Ureter (tissue), 1 donor: ENCODE measurements around the gene DST. TPM values are rescaled to one million over a fixed set of nuclear protein-coding genes. Genes with fewer than 3 reads are reported as not detected.
A peak's percentile ranks its signal among the peaks of the same experiment; 100 is the strongest.
"Not testable (repeated sequence)": the region's sequence is repeated elsewhere in the genome, so short reads cannot be mapped to it uniquely, and the experiment has no call there.

Source experiments
- DNase-seq: peaks from one replicate; pipeline ENCODE4 v3.0.0-alpha.2; 2020; ENCODE audit warnings: low spot score
- total RNA-seq: library from RNA; stranded (reverse); gene quantifications from one replicate; pipeline ENCODE4 v1.2.4, GENCODE V29; 2023
- donor health status: DM: yes; HTN: yes; CAD: no.

The DST gene
- total RNA-seq, 1 donor from 2014 or later, result 367 TPM

DNA sequence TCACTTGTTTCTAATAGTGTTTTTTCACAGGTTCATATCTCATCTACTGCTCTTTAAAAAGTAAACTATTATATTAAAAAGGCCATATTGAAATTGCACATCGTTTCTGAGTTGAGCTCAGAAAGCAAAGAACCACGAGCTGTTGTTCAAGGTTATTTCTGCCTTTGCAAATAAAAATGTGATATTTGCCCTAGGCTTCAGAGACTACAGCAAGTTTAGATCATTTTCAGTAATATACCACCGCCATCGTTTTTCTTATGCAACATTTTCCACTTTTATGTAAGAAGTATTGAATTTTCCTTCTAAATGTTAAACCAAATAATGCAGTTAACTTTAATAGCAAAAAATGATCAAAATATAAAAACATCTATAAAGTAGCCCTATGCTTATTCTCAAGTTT, 71.1 kb downstream of the DST start:
- DNase-seq, result no peak

DNA sequence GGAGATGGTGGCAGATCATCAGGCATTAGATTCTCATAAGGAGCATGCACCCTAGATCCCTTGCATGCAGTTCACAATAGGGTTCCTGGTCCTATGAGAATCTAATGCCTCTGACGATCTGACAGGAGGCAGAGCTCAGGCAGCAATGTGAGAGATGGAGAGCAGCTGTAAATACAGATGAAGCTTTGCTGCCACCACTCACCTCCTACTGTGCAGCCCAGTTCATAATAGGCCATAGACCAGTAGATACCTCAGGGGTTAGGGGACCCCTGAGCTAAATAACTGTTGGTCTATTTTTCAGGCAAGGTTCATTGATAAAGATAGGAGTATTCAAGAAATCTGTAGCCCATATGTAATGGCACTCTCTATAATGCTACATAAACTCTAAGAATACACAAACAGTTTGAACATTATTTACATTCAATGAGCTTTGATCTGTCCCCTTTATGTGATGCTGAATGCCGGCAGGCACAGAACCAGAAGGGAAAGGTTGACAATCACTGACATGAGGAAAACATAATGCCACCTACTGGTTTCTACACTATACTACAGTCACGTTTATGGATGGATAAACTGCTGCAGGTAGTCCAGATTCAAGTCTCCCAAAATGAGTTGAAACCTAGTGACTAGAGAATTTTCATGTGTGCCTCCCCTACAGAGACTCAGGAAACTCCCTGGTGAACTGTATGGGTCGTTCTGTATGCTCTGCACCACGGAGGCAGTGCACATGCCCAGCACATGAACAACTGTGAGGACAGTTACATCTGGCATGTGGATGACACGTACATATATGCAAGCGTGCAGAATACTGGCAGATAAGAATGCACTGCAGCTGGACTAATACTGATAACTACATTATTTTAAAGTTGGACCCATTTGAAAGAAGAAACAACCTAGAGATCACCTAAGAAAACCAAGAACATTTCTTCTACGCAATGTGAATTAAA, 72.0 kb downstream of the DST start:
- DNase-seq, result no peak

DNA sequence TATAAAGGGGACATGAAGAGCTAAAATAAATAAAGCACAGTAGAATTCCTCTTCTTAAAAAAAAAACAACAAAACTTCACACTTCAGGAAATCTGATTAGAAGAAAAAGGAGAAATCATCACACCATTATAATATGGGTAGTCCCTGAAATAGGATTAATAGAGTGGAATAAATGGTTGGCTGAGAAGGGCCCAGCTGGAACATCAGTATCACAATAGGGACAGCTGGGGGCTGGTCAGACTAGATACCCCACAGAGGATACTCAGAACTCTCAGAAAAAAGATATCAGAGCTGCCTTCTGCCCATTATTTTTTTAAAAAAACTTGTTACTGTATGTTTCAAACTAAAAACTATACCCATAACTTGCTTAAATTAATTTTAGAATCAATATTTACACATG, 75.2 kb downstream of the DST start:
- no peak for DNase-seq

DNA sequence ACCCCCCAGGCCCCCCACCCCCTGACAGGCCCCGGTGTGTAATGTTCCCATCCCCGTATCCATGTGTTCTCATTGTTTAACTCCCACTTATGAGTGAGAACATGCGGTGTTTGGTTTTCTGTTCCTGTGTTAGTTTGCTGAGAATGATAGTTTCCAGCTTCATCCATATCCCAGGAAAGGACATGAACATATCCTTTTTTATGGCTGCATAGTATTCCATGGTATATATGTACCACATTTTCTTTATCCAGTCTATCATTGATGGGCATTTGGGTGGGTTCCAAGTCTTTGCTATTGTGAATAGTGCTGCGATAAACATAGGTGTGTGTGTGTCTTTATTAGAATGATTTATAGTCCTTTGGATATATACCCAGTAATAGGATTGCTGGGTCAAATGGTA, 80.0 kb downstream of the DST start:
- DNase-seq, result not testable (repeated sequence)

DNA sequence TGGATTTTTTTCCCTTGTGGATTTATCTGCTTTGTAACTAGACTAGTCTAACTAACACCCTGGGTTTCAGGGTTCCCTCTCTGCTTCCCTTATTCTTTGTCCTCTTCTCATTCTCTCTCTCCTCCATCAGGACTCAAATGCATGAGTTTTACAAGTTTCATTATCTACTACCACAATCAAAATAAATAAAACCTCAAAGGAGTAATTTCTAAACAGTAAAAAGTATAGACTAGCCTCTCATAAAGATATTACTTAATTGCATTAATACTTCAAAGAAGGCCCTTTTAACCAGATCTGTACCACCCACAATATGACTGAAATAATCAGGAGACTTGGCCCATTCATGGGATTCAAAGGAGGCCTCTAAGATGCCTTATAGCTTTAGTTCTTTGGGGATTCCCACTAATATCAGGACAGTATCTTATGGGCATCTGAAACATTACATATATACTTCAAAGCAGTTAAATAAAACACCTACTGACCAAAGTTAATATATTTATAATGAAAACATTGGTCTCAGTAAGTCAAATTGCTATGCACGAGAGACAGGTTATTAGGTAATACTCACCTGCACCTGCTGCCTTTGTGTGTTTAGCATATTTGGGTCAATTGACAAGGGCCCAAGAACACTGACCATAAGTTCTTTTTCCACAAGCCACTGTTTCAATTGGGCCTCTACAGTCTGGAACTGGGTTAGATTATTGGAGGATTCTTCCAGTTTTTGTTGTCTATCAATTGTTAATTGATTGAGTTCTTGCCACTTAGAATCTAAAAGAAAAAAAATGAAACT, 85.7 kb downstream of the DST start:
- DNase-seq, result no peak

DNA sequence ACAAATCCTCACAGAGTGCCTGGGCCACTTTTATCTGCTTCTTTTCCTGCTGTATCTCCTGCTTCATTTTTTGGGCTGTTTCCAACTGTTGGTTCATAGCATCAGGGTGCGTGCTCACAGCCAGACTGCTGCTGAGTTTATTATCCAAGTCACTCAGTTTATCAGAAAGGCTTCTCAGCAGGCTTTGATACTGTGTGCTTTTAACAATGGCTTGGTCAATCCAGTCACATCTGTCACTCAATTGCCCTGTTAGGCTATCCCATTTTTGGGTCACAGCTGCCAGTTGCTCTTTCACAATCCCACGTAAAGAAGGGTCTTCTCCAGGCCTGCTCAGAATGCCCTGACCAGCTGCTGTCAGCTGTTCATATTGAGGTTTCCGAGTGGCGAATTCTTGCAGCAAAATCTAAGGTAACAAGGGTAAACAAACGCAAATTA, 87.2 kb downstream of the DST start:
- no peak for DNase-seq

DNA sequence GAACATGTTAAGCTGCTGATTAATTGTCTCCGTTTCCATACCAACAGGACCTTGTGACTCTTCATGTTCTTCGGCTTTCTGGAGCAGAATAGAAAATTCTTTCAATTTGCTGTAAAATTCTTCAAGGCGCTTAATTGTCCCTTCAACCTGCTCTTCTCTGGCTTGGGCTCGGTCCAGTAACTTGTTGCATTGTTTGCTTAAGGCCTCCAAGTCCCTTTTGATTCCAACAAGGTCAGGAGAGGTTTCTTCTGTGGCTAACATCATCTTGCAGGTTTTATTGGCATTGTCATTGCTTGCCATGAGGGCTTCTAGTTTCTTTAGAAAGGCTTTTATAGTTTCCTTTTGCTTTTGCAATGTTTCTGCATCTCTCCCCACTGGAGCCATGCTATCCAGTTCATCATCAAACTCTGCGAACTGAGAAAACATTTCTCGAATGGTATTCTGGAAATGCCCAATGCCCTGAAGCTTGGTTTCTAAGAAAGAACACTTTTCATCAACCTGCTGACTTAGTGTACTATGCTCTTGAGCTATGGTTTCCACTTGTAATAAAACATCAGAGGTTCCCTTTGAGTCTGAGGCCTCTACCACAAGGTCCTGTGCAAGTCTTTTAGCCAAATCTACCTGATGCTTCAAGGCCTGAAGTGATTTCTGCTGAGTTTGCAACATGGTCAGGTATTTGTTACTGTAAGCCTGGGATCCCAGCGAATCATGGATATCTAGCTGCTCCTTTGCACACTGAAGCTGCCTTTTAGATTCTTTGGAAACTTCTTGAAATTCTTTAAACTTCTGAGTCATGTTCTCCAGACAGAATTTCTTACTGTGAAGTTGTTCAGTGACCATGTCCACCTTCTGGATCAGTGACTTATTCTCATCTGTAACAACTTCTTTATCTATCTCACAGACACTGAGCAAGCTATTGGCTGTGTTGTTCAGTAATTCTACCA, 90.2 kb downstream of the DST start:
- no peak for DNase-seq

DNA sequence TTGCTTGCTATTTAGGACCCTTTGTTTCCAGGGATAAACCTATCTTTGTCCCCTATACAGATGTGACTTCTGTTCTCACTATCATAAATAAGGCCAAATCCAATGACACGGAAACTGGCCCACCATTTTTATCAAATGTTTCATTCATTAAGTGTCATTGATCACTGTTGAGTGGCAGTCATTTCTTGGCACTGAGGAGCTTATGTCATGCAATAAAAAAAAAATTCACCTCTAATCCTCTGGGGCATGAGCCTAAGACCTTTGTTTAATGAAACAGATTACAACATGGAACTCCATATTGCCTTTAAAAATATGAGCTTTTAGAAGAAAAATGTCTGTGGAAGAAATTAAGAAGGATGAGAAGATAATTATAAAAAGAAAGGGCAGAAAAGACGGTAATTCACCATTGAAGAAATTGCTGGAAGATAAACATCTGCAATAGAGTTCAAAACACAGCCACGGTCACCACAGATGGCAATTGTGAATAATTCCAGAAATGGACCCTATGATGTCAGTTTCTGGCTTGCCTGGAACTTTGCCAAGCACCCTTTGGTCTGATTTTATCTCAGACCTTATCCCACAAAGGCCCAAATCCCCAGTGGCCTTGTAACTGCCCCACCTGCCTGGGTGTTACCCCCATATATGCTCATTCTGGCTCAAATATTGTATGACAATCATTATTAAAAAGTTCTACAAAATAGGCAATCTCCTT, 91.1 kb downstream of the DST start:
- no peak for DNase-seq

DNA sequence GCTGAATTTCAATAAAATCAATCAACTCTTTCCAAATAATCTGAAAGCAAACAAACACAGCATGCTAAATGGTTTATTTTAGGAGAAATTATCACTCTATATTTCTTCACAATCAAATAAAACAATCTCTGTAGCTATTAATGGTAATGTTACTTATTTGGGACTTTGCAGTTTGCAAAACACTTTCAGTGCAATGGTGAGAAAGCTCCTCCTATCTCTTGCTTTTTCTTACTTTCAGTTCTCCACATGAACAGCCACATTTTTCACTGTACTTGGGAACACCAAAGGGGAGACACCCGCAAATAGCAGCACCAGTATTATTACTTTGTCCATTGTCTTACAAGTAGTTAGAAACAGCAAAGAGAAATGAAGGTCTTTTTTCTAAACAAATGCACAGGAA, 92.4 kb downstream of the DST start:
- no peak for DNase-seq

DNA sequence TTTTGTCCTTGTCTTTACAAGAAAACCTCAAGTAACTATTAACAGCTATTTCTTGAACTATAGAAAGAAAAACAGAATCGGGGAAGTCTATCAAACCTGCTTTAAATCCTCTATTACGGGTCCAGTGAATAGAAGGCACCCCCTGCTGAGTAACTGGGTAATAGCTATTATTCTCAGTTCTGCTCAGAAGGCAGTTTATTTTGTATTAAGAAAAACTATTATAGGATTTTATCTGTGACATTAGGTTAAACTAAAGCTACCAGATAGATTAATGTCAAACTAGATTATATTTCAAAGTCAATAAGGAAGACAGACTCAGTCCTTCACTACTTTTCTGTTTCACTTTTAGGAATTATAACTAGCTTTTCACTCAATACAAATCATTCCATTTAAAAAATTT, 93.7 kb downstream of the DST start:
- DNase-seq, result no peak

DNA sequence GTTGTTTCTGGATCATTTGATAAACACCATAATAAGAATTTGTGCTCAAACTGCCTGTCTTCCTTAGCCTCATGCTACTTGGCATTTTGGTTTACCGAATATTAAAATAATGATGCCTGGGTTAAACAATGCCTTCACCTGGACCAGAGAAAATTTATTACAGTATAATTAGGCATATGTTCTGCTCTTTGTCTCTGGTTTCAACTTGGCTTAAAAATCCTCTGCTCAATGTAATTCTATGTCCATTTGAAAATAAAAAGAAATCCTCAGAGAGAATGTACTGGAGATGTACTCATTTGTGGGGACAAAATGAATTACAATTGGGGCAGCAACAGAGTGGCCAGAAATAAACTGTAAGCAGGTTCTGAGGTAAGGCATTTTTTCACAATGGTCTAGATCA, 95.0 kb downstream of the DST start:
- DNase-seq, result no peak

DNA sequence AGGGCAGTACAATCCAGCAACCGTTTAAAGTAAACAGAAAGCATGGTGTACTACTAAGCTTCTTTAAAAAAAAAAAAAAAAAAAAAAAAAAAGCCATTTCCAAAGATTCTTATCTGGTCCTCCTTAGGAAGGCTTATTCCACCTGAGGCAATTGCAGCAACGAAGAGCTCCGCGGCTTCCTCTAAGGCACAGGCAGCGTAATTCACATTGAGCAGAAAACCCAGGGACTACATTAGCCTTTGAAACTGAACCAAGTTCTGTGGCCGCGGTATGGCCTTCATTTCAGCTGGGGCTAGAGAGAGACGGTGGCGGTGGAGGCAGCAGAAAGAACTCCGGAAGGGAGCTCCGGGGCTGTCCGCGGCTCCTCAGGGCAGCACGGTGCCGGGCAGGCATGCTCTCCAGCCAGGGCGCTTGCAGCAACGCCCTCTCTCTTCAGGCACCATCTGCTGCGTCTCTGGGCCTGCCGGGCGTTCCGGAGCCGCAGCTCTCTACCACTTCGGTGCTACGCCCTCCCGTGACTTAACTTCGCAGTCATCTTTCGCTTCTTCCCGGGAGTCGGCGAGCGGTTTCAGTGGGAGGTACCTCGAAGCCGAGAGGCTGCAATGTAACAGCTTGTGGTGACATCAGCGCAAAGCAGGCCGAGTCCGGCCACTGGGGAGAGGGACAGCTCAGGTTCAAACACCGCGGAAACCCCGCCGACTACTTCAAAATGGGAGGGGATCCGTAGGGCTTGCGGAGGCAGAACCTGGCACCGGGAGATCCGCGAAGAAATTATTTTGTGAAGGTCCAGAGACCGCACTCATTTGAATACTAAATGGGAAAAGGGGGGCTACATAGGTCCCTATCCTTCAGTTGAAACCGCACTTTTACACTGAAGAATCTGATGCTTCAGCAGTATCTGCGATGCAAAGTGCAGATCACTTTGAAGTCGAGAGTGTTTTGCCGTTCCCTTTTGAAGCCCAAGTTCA, 100.0 kb downstream of the DST start:
- peak; percentile 93 for DNase-seq

DNA sequence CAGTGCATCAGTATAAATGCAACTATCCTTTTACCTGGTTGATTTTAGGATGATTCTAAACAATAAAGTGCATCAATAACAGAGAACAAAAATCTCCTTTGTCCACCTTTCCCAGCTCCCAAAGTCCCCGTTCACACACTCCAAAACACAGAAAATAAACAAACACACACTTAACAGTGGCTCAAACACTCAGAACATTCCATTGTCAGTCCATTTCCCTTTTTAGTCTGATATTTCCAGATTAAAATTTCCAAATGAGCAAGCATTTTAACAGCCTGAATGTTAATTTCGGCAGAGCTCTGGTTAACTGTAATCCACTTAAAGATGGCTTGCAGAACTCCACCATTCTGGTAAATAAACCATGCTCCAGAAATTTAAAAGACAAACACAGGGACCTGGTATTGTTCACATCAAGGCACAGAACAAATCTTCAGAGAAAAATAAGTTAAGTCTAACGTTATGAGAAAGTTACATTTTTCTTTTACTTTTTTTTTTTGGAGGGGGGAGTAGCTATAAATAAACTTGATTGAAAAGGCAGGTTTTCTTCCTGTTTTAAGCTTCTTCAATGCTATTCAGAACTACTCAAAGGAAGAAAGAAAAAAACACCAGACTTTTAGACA, 100.8 kb downstream of the DST start:
- DNase-seq, result no peak

DNA sequence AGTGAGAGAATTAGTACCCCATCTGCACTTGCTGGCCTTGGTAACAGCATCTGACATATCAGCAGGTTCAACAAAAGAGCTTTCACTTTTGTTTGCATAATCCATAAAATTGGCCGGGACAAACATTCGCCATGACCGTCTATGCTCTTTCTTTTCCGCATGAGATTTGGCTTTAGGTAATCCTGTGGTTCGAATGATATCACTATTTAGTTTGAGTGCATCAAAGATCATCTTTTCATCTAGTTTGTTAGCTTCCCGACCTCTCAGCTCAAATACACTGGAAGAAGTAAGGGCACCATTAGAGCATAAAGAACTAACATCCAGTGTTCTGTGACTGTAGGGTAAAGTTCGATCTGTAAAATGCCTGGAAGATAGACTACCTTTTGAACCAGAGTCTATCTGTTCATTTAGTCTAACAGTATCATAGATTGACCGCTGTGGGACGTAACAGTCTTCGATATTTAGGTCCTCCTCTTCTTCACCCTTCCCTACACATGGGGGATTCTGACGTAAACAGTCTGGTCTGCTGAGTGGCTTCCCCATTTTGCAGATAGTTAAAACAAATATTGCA, 101.6 kb downstream of the DST start:
- no peak for DNase-seq

DNA sequence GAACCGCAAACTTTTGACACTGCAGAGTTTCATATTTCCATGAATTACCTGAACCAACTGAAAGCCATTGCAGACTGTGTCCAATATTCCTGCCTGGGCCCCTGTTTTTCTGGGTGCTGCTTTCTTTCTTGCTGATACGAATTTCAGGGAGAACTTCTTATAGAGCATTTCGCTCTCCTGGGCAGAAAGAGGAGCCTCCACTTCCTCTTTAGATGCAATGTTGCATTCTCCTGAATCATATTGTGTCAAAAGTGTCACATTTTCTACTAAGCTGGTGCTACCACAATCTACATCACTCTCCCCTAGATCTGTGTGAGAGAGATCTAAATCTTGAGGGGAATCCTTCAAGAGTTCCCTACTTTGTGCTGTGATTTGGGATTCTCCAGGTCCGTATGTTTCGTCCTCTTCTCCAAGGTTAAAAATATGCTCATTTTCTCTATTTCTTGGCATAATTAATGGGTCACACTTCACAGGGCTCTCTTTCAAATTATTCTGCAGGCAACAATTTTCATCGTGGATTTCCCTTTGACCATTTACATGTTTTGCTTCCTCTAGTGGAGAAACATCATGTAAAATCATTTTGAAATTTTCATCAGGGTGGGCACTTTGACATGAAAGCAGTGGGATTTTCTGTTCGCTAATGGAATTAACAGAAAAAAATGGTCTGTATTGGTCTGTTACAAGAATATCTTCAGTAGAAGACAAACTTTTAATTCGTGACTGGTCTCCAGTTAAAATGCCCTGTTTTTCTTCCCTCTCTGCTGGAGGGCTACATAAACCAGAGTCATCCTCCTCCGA, 102.3 kb downstream of the DST start:
- no peak for DNase-seq

DNA sequence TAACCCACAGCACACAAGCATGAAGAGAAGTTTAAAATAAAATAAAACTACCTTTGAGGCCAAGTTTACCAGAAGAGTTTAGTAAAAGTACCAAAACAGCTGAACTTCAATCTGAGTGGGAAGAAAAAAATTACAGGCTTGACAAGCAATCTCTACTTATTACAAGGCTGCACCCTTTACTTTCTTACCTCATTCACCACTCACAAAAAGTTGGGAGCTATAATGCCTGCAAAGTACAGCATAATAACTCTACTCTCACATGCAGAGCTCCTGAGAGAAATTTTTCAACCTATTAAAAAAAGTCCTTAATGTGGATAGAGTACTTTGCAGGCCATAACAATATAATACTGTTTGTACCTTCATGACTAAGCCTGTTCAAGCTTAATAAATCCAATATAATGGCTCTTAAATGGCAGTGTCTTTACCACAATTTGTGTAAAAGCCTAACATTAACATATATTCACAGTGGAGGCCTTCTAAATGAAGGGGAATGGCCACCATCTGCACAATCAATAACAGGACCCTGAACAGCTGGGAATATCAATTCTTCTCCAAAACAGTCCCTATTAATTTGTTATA, 103.1 kb downstream of the DST start:
- DNase-seq, result no peak

DNA sequence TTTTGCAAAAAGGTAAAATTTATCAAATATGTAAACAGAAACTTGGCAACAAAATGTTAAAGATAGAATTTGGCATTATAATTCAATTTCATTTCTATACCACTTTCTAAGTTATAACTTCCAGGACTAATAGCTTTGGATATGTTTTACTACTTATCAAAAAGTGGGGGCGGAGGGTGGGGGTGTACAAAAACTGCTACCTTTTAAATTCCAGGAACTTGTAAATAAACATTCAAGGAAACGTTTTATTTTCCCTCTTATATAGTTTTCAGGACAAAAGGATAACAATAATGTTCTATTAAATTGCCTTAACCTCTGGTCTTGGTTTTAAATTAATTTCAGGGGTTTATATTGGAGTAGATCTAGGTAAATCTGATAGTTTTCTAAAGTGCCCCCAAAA, 103.8 kb downstream of the DST start:
- DNase-seq, result no peak

DNA sequence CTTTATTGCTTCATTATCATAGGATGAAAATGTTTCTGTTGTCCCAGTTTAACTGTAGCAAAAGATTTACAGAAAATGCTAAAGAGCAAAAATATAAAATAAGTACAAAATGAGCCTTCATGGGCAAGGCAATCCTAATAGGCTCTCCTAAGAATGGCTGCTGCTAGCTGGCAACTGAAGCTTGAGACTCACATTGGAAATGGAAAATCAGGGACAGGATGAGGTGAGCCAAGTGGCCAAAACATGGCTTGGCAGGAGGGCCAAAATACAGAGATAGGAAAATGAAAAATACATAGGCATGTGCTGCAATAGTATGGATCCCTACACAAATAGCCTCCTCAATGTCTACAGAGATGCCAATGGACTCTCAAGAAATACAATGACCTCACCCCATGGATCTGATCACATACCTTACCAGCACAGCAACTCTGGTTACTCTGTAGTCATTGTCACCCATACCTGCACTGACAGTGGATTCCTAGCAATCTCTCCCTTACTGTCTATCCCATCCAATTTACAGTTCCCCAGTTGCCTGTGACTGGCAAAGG, 105.4 kb downstream of the DST start:
- no peak for DNase-seq
